Vagina (tissue), 2 donors: Measurements from ENCODE around the gene APOL3. TPM values are rescaled to one million over a fixed set of nuclear protein-coding genes. Genes with fewer than 3 reads are reported as not detected.
A peak's percentile ranks its signal among the peaks of the same experiment; 100 is the strongest.
"Not testable (repeated sequence)": the region's sequence is repeated elsewhere in the genome, so short reads cannot be mapped to it uniquely, and the experiment has no call there.

Experiments
- DNase-seq, 2 donors: peaks; one replicate each; pipeline ENCODE4 v3.0.0-alpha.2; 2017; ENCODE audit errors: extremely low spot score in 2 of 2
- H3K27ac ChIP-seq: fragments of 200-600 bp; sonication (generic); one replicate; pipeline ENCODE4 v1.5.1; 2019
- H3K27me3 ChIP-seq: fragments of 200-600 bp; sonication (generic); one replicate; pipeline ENCODE4 v1.5.1; 2019
- H3K36me3 ChIP-seq, 2 donors: fragments of 200-600 bp; sonication (generic); one replicate each; pipeline ENCODE4 v1.5.1; 2017 to 2019
- H3K4me1 ChIP-seq: fragments of 200-600 bp; sonication (generic); one replicate; pipeline ENCODE4 v1.5.1; 2019
- H3K4me3 ChIP-seq, 2 donors: fragments of 200-600 bp; sonication (generic); 1 replicate in 1 of 2; 2 replicates in 1 of 2; pipeline ENCODE4 v1.5.1; 2016 to 2019
- H3K9me3 ChIP-seq: fragments of 200-600 bp; sonication (generic); one replicate; pipeline ENCODE4 v1.5.1; 2019
- POLR2A ChIP-seq, 2 donors: fragments of 450-650 bp; IDR thresholded peaks; one replicate each; pipeline ENCODE4 v1.6.1; 2017; ENCODE audit warnings: antibody characterized with exemption in 2 of 2, mild to moderate bottlenecking in 2 of 2, moderate library complexity in 2 of 2
- POLR2AphosphoS5 ChIP-seq, 2 donors: sonication (generic); formaldehyde crosslinking; IDR thresholded peaks; one replicate each; pipeline ENCODE4 v1.9.0; 2017; ENCODE audit warnings: antibody characterized with exemption in 2 of 2, mild to moderate bottlenecking in 2 of 2, low read depth in 1 of 2; ENCODE audit not compliant: insufficient read depth in 1 of 2
- intact Hi-C: fragments of 100-400 bp; cut with DNase I; formaldehyde crosslinking; loops from one replicate; pipeline ENCODE4 v1.15.1; 2023
- total RNA-seq: library from RNA; depleted of rRNA; stranded (reverse); fragments of >200 nt; gene quantifications from one replicate; pipeline ENCODE4 v1.2.3, GENCODE V29; 2016
- TF ChIP-seq, protein P1 (sequence below), 3 experiments: fragments of 450-650 bp in 2 of 3; fragments of 200-600 bp in 1 of 3; sonication (generic) in 1 of 3; IDR thresholded peaks; one replicate each; pipeline ENCODE4 v1.5.1; 2017 to 2019; ENCODE audit warnings: antibody characterized with exemption in 3 of 3, mild to moderate bottlenecking in 2 of 3, moderate library complexity in 2 of 3

Gene APOL3
- total RNA-seq, 1 donor from 2014 or later = 48.9 TPM

- no peaks in the 10 kb centered on the region for H3K27me3 ChIP-seq
- no peak for DNase-seq
- no peak for TF ChIP-seq POLR2A (IDR thresholded peaks at IDR 0.05)
- no peak for TF ChIP-seq POLR2AphosphoS5 (IDR thresholded peaks at IDR 0.05; ENCODE audit: insufficient read depth in 1 of 2, low read depth in 1 of 2)
- TF ChIP-seq, protein P1, sequence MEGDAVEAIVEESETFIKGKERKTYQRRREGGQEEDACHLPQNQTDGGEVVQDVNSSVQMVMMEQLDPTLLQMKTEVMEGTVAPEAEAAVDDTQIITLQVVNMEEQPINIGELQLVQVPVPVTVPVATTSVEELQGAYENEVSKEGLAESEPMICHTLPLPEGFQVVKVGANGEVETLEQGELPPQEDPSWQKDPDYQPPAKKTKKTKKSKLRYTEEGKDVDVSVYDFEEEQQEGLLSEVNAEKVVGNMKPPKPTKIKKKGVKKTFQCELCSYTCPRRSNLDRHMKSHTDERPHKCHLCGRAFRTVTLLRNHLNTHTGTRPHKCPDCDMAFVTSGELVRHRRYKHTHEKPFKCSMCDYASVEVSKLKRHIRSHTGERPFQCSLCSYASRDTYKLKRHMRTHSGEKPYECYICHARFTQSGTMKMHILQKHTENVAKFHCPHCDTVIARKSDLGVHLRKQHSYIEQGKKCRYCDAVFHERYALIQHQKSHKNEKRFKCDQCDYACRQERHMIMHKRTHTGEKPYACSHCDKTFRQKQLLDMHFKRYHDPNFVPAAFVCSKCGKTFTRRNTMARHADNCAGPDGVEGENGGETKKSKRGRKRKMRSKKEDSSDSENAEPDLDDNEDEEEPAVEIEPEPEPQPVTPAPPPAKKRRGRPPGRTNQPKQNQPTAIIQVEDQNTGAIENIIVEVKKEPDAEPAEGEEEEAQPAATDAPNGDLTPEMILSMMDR (IDR thresholded peaks at IDR 0.05) = peak; percentile 57 to 72 (median 69)
- H3K9me3 ChIP-seq = no peaks in the 10 kb centered on the region
- peaks cover 0 to 45% of the 10 kb centered on the region in 2 donors for H3K36me3 ChIP-seq
- no peak overlapping the region for H3K27ac ChIP-seq
- peaks cover 30% of the 10 kb centered on the region for H3K4me1 ChIP-seq
- intact Hi-C loops = loop anchor here (5.0 to 10.0 kb wide), 2 partner anchors 37 to 340 kb away; partner anchors contain the start of gene TXN2
- H3K4me3 ChIP-seq = no peak overlapping the region
Observed at GRCh38 chr22:36144886-36145541, 15.5 kb downstream of the APOL3 start.

DNA sequence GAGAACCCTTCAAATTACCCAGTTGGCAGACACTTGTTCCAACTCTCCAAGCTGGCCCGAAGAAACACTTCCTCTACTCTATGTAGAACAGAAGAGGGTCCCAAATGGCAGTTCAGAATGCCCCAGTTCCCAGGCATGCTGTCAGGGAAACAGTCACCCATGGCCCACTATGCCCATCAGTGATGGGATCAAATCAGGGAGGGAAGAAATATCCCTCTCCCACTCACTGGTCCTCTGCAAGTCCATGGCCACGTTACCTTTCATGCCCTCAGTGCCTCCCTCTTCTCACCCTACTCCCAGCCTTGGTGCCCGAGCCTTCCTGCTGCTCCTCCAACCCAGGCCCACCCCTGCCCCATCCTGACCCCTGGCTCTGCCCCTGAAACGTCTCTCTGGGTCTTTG is 16.6 kb downstream of the APOL3 start:
- TF ChIP-seq POLR2AphosphoS5 (IDR thresholded peaks at IDR 0.05; ENCODE audit: insufficient read depth in 1 of 2, low read depth in 1 of 2) = no peak
- no peak for TF ChIP-seq POLR2A (IDR thresholded peaks at IDR 0.05)
- TF ChIP-seq, protein P1 (IDR thresholded peaks at IDR 0.05) = no peak
- H3K36me3 ChIP-seq = peaks cover 0 to 34% of the 10 kb centered on the region in 2 donors
- no peak overlapping the region for H3K4me3 ChIP-seq
- no peaks in the 10 kb centered on the region for H3K27me3 ChIP-seq
- no peak for DNase-seq
- peaks cover 20% of the 10 kb centered on the region for H3K4me1 ChIP-seq
- H3K9me3 ChIP-seq = no peaks in the 10 kb centered on the region
- no peak overlapping the region for H3K27ac ChIP-seq
- intact Hi-C loops = loop anchor here (5.0 to 10.0 kb wide), 2 partner anchors 38 to 341 kb away; partner anchors contain the start of gene TXN2

DNA sequence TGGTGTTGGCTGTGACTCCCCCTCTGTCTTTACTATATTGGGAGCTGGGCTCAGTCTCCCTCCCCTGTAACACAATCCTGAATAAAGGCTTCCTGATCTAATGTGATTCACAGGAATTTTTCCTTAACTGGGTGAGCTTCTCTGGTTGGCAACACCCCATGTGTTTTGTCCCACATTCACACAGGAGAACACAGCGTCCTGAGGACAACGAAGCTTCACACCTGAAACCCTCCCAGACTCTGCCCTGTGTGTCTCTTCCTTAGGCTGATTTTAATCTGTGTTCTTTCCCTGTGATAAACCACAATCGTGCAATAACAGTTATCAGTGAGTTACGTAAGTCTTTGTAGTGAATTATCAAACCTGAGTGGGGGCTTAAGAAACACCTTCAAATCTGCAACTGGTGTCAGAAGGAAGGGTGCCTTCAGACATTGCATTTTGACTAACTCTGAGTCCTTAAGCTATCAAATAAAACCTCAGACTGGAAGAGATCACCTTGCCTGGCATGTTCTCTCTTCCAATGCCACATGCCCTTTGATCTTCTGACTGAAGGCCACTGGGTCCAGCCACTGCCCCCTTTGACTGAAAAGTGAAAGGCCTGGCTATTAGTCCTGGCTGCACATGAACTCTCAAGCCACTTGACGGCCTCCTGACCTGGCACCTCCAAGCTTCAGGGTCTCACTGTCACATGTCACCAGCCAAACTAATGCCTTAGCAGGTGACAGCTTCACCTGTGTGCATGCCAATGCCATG is 17.3 kb downstream of the APOL3 start:
- no peak for DNase-seq
- Histone ChIP-seq H3K4me3 (no peak overlapping the region), H3K4me1 (peaks cover 13% of the 10 kb centered on the region), H3K36me3 (peaks cover 0 to 27% of the 10 kb centered on the region in 2 donors), H3K27me3 (no peaks in the 10 kb centered on the region), H3K9me3 (no peaks in the 10 kb centered on the region), H3K27ac (no peak overlapping the region)
- no peak for TF ChIP-seq POLR2A (IDR thresholded peaks at IDR 0.05)
- TF ChIP-seq, protein P1 (IDR thresholded peaks at IDR 0.05) = no peak
- TF ChIP-seq POLR2AphosphoS5 (IDR thresholded peaks at IDR 0.05; ENCODE audit: insufficient read depth in 1 of 2, low read depth in 1 of 2) = no peak
- intact Hi-C loops = loop anchor here (5.0 to 10.0 kb wide), 2 partner anchors 39 to 342 kb away; partner anchors contain the start of gene TXN2

GRCh38 chr22:36141481-36141880 is 19.1 kb downstream of the APOL3 start:
- no peaks in the 10 kb centered on the region for H3K9me3 ChIP-seq
- DNase-seq = no peak
- H3K27ac ChIP-seq = no peak overlapping the region
- H3K4me1 ChIP-seq = peaks cover 6% of the 10 kb centered on the region
- H3K4me3 ChIP-seq = no peak overlapping the region
- intact Hi-C loops = loop anchor here (5.0 to 10.0 kb wide), 2 partner anchors 41 to 343 kb away; partner anchors contain the start of gene TXN2
- H3K36me3 ChIP-seq = peaks cover 0 to 17% of the 10 kb centered on the region in 2 donors
- TF ChIP-seq POLR2A (IDR thresholded peaks at IDR 0.05) (no peak), POLR2AphosphoS5 (IDR thresholded peaks at IDR 0.05; ENCODE audit: insufficient read depth in 1 of 2, low read depth in 1 of 2) (no peak)
- TF ChIP-seq, protein P1 (IDR thresholded peaks at IDR 0.05) = no peak
- no peaks in the 10 kb centered on the region for H3K27me3 ChIP-seq

GRCh38 chr22:36138709-36139108 is 21.8 kb downstream of the APOL3 start:
- H3K27me3 ChIP-seq, intact Hi-C loops, H3K4me3 ChIP-seq, DNase-seq, H3K4me1 ChIP-seq, H3K27ac ChIP-seq, H3K9me3 ChIP-seq: not testable (repeated sequence)
- peaks cover 0 to 13% of the 10 kb centered on the region in 2 donors for H3K36me3 ChIP-seq
